ENCODE measurements around the gene PLEKHA5. TPM values are rescaled to one million over a fixed set of nuclear protein-coding genes. Genes with fewer than 3 reads are reported as not detected.

PLEKHA5 gene
- polyA plus RNA-seq, 1 donor (not counting 4 experiments of a cell fraction or from before 2014, with no cell fraction given) = 21.7 TPM

DNA sequence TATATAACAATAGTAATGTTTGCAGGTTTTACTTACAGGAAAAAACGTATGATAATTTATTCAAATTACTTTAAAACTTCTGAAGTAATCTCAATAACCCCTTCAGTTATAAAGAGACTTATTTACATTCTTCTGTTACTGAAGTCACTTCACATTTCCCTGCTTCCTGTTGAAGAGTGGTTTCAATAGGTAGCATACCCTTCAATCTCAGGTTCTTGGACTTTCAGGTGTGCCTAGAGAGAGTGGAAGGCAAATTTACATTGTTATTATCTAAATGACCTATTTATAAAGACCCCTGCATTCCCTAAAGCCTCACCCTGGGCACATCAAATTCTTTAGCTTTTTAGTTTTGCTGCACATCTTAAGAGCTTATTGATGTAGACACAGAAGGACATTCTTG, 172.2 kb downstream of the PLEKHA5 start:
- no peaks in the 10 kb centered on the region for H3K79me2 ChIP-seq (ENCODE audit: control insufficient read depth, insufficient read depth, low read length)
- no peaks in the 10 kb centered on the region for H3K27me3 ChIP-seq (ENCODE audit: control insufficient read depth, extremely low read depth, insufficient read depth, low read length)
- FAIRE-seq (no peak), DNase-seq (ENCODE audit: low read depth, low spot score) (no peak)
- no peak overlapping the region for H2AFZ ChIP-seq (ENCODE audit: control insufficient read depth, low read length)
- no peak overlapping the region for H3K4me2 ChIP-seq (ENCODE audit: control insufficient read depth, extremely low read depth, insufficient read depth, low read depth, low read length)
- H3K9me1 ChIP-seq (ENCODE audit: control insufficient read depth, extremely low read depth, insufficient read depth, low read length) = no peaks in the 10 kb centered on the region
- H3K4me3 ChIP-seq (ENCODE audit: control insufficient read depth in 2 of 3, extremely low read depth in 1 of 3, insufficient read depth in 2 of 3, low read depth in 1 of 3, low read length in 3 of 3) = no peak overlapping the region
- peaks cover 2 to 5% of the 10 kb centered on the region in 2 experiments for H3K36me3 ChIP-seq (ENCODE audit: control insufficient read depth in 2 of 2, extremely low read depth in 1 of 2, insufficient read depth in 2 of 2, low read length in 2 of 2)
- H4K20me1 ChIP-seq (ENCODE audit: control insufficient read depth, extremely low read depth, insufficient read depth, low read length) = no peaks in the 10 kb centered on the region
- H3K9ac ChIP-seq (ENCODE audit: control insufficient read depth, extremely low read depth, insufficient read depth, low read length) = no peak overlapping the region
- H3K27ac ChIP-seq (ENCODE audit: control insufficient read depth, insufficient read depth, low read length) = no peak overlapping the region
- no peak for TF ChIP-seq EZH2 (IDR thresholded peaks at IDR 0.05; ENCODE audit: low read length)
- TF ChIP-seq, protein P1, sequence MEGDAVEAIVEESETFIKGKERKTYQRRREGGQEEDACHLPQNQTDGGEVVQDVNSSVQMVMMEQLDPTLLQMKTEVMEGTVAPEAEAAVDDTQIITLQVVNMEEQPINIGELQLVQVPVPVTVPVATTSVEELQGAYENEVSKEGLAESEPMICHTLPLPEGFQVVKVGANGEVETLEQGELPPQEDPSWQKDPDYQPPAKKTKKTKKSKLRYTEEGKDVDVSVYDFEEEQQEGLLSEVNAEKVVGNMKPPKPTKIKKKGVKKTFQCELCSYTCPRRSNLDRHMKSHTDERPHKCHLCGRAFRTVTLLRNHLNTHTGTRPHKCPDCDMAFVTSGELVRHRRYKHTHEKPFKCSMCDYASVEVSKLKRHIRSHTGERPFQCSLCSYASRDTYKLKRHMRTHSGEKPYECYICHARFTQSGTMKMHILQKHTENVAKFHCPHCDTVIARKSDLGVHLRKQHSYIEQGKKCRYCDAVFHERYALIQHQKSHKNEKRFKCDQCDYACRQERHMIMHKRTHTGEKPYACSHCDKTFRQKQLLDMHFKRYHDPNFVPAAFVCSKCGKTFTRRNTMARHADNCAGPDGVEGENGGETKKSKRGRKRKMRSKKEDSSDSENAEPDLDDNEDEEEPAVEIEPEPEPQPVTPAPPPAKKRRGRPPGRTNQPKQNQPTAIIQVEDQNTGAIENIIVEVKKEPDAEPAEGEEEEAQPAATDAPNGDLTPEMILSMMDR (optimal IDR thresholded peaks at IDR 0.05 in 1 of 3, IDR thresholded peaks at IDR 0.05 in 1 of 3, conservative IDR thresholded peaks at IDR 0.05 in 1 of 3; ENCODE audit: extremely low read depth in 1 of 3, insufficient read depth in 2 of 3, low read length in 3 of 3) = no peak
- dilution Hi-C loops (cut with MboI; ENCODE audit: extremely low pct_ligation_motif_present, low sequenced_read_pairs) = no loop called here
- H3K9me3 ChIP-seq (ENCODE audit: control insufficient read depth, low read depth, low read length) = no peaks in the 10 kb centered on the region
- peaks cover 19% of the 10 kb centered on the region for H3K4me1 ChIP-seq (ENCODE audit: control insufficient read depth, extremely low read depth, insufficient read depth, low read length)

DNA sequence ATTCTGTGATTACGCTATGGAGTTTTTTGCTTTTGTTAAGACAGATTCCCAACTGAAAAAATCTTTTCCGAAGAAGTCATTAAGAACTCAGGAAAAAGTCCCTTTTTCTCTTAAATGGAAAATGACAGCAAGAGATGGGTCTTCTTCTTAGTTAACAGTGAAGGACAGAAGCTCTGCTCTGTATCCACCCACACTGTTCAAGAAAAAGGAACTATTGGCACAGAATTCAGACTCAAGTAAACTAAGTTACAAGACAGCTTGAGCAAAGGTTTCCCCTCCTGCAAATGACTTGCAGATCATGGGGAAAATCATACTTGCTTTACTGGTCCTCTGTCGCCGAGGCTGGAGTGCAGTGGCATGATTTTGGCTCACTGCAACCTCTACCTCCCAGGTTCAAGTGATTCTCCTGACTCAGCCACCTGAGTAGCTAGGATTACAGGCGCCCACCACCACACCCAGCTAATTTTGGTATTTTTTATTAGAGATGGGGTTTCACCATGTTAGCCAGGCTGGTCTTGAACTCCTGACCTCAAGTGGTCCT, 172.6 kb downstream of the PLEKHA5 start:
- H3K4me1 ChIP-seq (ENCODE audit: control insufficient read depth, extremely low read depth, insufficient read depth, low read length) = peaks cover 19% of the 10 kb centered on the region
- no peak overlapping the region for H3K27ac ChIP-seq (ENCODE audit: control insufficient read depth, insufficient read depth, low read length)
- no peak for TF ChIP-seq EZH2 (IDR thresholded peaks at IDR 0.05; ENCODE audit: low read length)
- H3K4me3 ChIP-seq (ENCODE audit: control insufficient read depth in 2 of 3, extremely low read depth in 1 of 3, insufficient read depth in 2 of 3, low read depth in 1 of 3, low read length in 3 of 3) = no peak overlapping the region
- no peak overlapping the region for H3K4me2 ChIP-seq (ENCODE audit: control insufficient read depth, extremely low read depth, insufficient read depth, low read depth, low read length)
- DNase-seq (ENCODE audit: low read depth, low spot score) (no peak), FAIRE-seq (no peak)
- H3K79me2 ChIP-seq (ENCODE audit: control insufficient read depth, insufficient read depth, low read length) = no peaks in the 10 kb centered on the region
- dilution Hi-C loops (cut with MboI; ENCODE audit: extremely low pct_ligation_motif_present, low sequenced_read_pairs) = no loop called here
- no peaks in the 10 kb centered on the region for H3K9me1 ChIP-seq (ENCODE audit: control insufficient read depth, extremely low read depth, insufficient read depth, low read length)
- peaks cover 4 to 6% of the 10 kb centered on the region in 2 experiments for H3K36me3 ChIP-seq (ENCODE audit: control insufficient read depth in 2 of 2, extremely low read depth in 1 of 2, insufficient read depth in 2 of 2, low read length in 2 of 2)
- H3K9me3 ChIP-seq (ENCODE audit: control insufficient read depth, low read depth, low read length) = no peaks in the 10 kb centered on the region
- no peaks in the 10 kb centered on the region for H3K27me3 ChIP-seq (ENCODE audit: control insufficient read depth, extremely low read depth, insufficient read depth, low read length)
- no peaks in the 10 kb centered on the region for H4K20me1 ChIP-seq (ENCODE audit: control insufficient read depth, extremely low read depth, insufficient read depth, low read length)
- H2AFZ ChIP-seq (ENCODE audit: control insufficient read depth, low read length) = no peak overlapping the region
- no peak overlapping the region for H3K9ac ChIP-seq (ENCODE audit: control insufficient read depth, extremely low read depth, insufficient read depth, low read length)

DNA sequence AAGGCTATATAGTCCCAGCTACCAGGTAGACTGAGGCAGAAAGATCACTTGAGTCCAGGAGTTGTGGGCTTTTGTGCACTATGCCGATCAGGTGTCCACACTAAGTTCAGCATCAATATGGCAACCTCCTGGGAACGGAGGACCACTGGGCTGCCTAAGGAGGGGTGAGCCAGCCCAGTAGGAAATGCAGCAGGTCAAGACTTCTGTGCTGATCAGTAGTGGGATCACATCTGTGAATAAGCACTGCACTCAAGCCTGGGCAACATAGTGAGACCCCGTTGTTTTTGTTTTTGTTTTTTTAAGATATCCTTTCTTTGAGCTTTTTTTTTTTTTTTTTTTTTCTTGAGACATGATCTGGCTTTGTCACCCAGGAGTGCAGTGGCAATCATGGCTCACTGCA, 174.0 kb downstream of the PLEKHA5 start:
- Histone ChIP-seq H2AFZ (ENCODE audit: control insufficient read depth, low read length) (no peak overlapping the region), H3K36me3 (ENCODE audit: control insufficient read depth in 2 of 2, extremely low read depth in 1 of 2, insufficient read depth in 2 of 2, low read length in 2 of 2) (peaks cover 6% of the 10 kb centered on the region in 2 experiments), H3K9me3 (ENCODE audit: control insufficient read depth, low read depth, low read length) (no peaks in the 10 kb centered on the region), H3K27ac (ENCODE audit: control insufficient read depth, insufficient read depth, low read length) (no peak overlapping the region), H4K20me1 (ENCODE audit: control insufficient read depth, extremely low read depth, insufficient read depth, low read length) (no peaks in the 10 kb centered on the region), H3K9ac (ENCODE audit: control insufficient read depth, extremely low read depth, insufficient read depth, low read length) (no peak overlapping the region), H3K4me2 (ENCODE audit: control insufficient read depth, extremely low read depth, insufficient read depth, low read depth, low read length) (no peak overlapping the region), H3K27me3 (ENCODE audit: control insufficient read depth, extremely low read depth, insufficient read depth, low read length) (no peaks in the 10 kb centered on the region), H3K9me1 (ENCODE audit: control insufficient read depth, extremely low read depth, insufficient read depth, low read length) (no peaks in the 10 kb centered on the region), H3K4me3 (ENCODE audit: control insufficient read depth in 2 of 3, extremely low read depth in 1 of 3, insufficient read depth in 2 of 3, low read depth in 1 of 3, low read length in 3 of 3) (no peak overlapping the region), H3K4me1 (ENCODE audit: control insufficient read depth, extremely low read depth, insufficient read depth, low read length) (peaks cover 19% of the 10 kb centered on the region), H3K79me2 (ENCODE audit: control insufficient read depth, insufficient read depth, low read length) (no peaks in the 10 kb centered on the region)
- dilution Hi-C loops (cut with MboI; ENCODE audit: extremely low pct_ligation_motif_present, low sequenced_read_pairs) = no loop called here
- FAIRE-seq (no peak), DNase-seq (ENCODE audit: low read depth, low spot score) (no peak)
- TF ChIP-seq, protein P1 (optimal IDR thresholded peaks at IDR 0.05 in 1 of 3, IDR thresholded peaks at IDR 0.05 in 1 of 3, conservative IDR thresholded peaks at IDR 0.05 in 1 of 3; ENCODE audit: extremely low read depth in 1 of 3, insufficient read depth in 2 of 3, low read length in 3 of 3) = no peak
- no peak for TF ChIP-seq EZH2 (IDR thresholded peaks at IDR 0.05; ENCODE audit: low read length)

Measured in keratinocyte (primary cell).